Measurements from ENCODE around the gene FAM110D. TPM values are rescaled to one million over a fixed set of nuclear protein-coding genes. Genes with fewer than 3 reads are reported as not detected.

FAM110D gene
- polyA plus RNA-seq, 3 donors = 0.67 to 1.5 (median 1.1) TPM

GRCh38 chr1:26158271-26158907 lies 490 bp upstream of the FAM110D start:
- DNase-seq (ENCODE audit: extremely low read depth in 1 of 11, low read depth in 9 of 11, low spot score in 4 of 11) = no peak

DNA sequence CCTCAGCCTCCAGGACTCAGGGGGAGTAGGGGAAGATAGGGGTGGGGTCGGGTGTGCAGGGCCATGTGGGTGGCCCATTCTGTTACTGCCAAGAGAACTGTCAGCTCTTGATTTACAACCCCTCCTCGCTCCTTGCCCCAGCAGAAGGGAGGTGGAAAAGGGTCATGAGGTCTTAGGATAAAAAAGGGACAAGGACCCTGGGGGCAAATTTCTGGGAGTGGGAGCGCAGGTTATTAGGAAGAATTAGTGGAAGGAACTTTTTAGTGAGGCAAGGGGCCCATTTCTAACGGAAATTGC lies 812 bp downstream of the FAM110D start:
- no peak for DNase-seq (ENCODE audit: extremely low read depth in 1 of 11, low read depth in 9 of 11, low spot score in 4 of 11)

- DNase-seq (ENCODE audit: extremely low read depth in 1 of 11, low read depth in 9 of 11, low spot score in 4 of 11) = no peak
These were observed 1.9 kb downstream of the FAM110D start for GRCh38 chr1:26160527-26161414.

DNA sequence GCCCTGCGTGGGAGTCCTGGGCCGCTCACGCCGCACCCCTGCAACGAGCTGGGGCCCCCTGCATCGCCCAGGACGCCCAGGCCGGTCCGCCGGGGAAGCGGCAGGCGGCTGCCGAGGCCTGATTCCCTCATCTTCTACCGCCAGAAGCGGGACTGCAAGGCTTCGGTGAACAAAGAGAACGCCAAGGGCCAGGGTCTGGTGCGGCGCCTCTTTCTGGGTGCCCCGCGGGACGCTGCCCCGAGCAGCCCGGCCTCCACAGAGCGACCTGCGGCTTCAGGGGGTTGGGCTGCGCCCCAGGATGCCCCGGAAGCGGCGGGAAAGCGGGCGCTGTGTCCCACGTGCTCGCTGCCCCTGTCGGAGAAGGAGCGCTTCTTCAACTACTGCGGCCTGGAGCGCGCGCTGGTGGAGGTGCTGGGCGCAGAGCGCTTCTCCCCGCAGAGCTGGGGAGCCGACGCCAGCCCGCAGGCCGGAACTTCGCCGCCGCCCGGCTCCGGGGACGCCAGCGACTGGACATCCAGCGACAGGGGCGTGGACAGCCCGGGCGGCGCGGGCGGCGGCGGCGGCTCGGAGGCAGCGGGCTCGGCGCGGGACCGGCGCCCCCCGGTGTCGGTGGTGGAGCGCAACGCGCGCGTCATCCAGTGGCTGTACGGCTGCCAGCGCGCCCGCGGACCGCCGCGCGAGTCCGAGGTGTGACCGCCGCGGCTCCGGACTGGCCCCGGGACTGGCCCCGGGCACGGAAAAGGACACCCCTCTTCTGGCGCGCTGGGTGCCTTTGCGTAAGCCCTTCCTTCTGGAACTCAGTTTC lies 2.7 kb downstream of the FAM110D start:
- peak in 1 of 11 donors; percentile 58 for DNase-seq (ENCODE audit: extremely low read depth in 1 of 11, low read depth in 9 of 11, low spot score in 4 of 11)

DNA sequence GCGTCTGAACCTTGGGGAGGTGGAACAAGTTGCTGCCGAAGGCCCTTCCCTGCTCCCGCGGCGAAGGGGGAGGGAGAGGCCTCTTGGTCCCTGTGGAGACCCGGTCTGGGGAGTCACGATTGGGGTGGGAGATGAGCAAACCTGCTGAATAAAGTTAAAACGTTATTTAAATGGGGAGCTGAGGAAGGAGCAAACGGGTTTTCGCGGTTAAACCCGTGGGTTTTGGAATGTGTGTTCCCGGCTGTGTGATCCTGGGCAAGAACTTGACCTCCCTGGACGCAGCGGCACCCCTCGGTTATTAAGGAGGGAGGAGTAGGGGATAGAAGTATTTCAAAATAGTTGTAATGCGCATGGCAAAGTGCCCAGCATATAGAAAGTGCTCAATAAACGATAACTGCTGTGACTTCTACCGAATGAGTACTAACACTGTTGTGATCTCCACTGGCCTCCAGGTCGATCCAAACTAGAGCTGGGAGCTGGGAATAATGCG lies 3.4 kb downstream of the FAM110D start:
- no peak for DNase-seq (ENCODE audit: extremely low read depth in 1 of 11, low read depth in 9 of 11, low spot score in 4 of 11)

GRCh38 chr1:26163684-26164035 lies 4.8 kb downstream of the FAM110D start:
- DNase-seq (ENCODE audit: extremely low read depth in 1 of 11, low read depth in 9 of 11, low spot score in 4 of 11) = no peak

- DNase-seq (ENCODE audit: extremely low read depth in 1 of 11, low read depth in 9 of 11, low spot score in 4 of 11) = peak in 2 of 11 donors; percentile 47 to 71
These were observed 5.4 kb downstream of the FAM110D start for GRCh38 chr1:26164036-26164860.

DNA sequence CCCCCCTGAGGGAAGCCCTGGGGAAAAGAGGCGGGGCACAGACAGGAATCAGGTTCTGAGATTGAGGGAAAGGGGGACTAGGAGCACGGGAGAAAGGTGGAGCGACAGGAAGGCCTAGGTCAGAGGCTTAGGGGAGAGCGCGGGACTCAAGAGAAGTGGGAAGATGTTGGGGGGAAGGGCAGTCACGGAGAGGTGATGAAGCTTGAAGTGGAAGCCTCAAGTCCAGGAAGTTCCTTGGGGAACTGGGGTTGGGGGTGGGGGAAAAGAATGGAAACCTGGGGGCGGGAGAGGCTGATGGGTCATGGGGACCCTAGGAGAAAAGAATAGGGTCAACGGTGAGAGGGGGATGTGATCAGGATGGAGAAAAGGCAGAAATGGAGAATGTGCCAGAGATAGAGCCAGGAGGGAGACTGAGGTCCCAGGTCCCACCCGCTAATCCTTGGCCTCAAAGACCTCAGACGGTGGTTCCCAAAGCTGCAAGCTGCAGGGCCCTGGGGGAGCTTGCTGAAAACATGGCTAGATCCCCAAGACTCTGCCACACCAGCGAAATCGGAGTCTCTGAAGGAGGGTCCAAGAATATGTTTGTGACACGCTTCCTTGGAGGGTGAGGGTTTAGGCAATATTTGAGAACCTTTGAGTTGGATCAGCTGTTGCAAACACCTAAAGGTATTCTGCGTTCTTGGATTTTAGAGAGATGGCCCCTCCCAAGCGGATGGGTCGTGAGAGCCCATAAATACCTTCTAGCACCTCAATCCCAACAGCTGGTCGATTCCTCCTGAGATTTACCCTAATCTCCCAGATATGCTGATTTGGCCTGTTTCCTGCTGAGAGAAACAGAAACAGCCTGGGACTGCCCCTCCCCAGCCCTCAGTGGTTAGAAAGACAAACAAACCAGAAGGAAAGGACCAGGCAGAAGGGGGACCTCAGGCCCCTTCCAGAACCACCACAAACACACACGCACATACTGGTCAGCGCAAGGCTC lies 6.3 kb downstream of the FAM110D start:
- DNase-seq (ENCODE audit: extremely low read depth in 1 of 11, low read depth in 9 of 11, low spot score in 4 of 11) = no peak

DNA sequence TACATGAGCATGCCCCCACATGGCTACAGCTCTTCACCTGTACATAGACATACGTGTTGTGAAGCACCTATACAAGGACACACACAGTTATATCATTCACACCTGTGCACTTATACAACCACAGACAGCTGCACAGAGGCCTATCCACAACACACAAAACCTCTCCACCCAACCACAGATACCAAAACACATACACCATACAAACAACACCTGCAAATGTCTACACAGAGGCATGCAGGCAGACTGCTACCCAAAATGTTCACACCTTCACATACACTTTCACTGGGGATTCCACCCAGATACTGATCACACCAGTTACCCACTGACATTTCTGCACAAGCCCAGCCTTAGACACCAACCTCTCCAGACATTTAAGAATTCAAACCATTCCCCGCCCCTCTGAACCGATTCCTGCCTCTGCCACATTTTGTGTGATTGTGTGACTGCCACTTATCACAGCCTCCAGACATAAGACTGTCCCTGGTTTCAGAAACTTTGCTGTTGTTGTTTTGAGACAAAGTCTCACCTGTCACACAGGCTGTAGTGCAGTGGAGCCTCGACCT lies 7.9 kb downstream of the FAM110D start:
- no peak for DNase-seq (ENCODE audit: extremely low read depth in 1 of 11, low read depth in 9 of 11, low spot score in 4 of 11)

DNA sequence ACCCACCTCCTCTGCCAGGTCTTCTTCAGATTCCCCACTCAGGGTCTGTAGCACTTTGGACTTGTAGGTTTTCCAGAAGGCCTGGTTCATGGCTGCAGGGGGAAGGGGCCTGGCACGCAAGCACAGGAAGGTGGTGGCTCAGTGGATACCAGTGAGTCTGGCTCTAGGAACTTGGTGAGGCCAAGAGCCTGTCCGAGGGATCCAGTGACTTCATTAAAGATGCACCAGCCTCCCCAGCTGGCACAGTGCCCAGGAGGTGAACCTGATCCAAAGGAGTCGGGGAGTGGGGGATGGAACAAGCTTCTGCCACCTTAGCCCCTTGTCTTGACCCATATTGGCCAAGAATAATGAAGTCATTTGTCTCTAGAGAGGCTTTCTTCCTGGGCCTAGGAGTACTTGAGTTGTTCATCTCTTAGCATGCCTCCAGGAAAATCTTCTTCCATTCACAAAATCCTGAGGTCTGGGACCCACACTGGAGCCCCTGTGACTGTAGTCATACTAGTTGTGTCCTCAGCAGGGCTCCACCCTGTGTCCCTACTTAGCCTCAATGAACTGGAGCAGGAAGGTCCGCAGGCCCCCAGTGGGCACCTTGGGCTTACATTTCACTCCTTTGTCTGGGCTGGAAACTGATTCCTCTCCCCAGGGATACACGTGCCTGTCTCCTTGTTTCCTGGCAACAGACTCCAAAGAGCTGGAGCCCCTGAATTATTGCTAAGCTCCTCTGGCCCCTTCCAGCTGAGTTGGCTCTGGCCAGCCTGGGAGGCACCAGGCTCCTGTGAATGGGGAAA lies 9.7 kb downstream of the FAM110D start, which contains the start of gene C1orf232:
C1orf232 (minus strand) TSS at position 554 of the 788 bp plus-strand sequence; CDS start at position 90, 464 bp downstream.
- no peak for DNase-seq (ENCODE audit: extremely low read depth in 1 of 11, low read depth in 9 of 11, low spot score in 4 of 11)

- no peak for DNase-seq (ENCODE audit: extremely low read depth in 1 of 11, low read depth in 9 of 11, low spot score in 4 of 11)
These were observed 10.3 kb downstream of the FAM110D start for GRCh38 chr1:26169198-26169554.

DNA sequence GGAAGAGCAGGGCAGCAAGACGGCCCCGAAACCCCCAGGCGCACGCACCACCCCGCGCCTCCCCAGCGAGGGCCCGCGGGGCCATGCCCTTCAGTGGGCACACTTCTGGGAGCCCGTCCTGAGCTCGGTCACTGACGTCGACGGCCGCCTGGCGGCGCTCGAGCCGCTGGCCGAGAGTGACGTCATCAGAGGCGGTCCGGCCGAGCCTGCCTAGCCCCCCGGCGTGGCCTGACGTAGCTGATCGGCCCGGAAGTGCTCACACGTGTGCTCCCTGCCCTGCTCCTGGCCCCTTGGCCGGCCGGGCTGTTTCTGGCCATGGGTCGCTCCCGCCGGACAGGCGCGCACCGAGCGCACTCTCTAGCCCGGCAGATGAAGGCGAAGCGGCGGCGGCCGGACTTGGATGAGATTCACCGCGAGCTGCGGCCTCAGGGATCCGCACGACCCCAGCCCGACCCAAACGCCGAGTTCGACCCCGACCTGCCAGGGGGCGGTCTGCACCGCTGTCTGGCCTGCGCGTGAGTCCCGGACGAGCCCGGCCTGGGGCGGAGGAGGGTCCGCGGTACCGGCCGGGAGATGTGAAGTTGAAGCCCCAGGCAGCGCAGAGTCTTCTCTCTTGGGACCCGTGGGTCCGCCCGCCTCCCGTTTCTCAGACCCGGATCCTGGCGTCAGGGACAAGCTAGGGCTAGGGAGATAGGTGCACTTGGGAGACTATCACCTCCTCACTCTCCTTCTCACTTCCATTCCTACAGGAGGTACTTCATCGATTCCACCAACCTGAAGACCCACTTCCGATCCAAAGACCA lies 11.0 kb downstream of the FAM110D start, which contains the start of gene ZNF593:
ZNF593 (plus strand) TSS at position 240 of the 803 bp plus-strand sequence; CDS start at position 316, 76 bp downstream.
- peak in 10 of 11 donors; percentile 77 to 89 (median 86) for DNase-seq (ENCODE audit: extremely low read depth in 1 of 11, low read depth in 9 of 11, low spot score in 4 of 11)

GRCh38 chr1:26170472-26170821 lies 11.6 kb downstream of the FAM110D start:
- no peak for DNase-seq (ENCODE audit: extremely low read depth in 1 of 11, low read depth in 9 of 11, low spot score in 4 of 11)

GRCh38 chr1:26171084-26172072 lies 12.5 kb downstream of the FAM110D start, which contains the start of gene ZNF593OS:
TSS of gene ZNF593OS (minus strand) at chr1:26171832. CDS start at chr1:26171661, 171 bp downstream.
- no peak for DNase-seq (ENCODE audit: extremely low read depth in 1 of 11, low read depth in 9 of 11, low spot score in 4 of 11)

DNA sequence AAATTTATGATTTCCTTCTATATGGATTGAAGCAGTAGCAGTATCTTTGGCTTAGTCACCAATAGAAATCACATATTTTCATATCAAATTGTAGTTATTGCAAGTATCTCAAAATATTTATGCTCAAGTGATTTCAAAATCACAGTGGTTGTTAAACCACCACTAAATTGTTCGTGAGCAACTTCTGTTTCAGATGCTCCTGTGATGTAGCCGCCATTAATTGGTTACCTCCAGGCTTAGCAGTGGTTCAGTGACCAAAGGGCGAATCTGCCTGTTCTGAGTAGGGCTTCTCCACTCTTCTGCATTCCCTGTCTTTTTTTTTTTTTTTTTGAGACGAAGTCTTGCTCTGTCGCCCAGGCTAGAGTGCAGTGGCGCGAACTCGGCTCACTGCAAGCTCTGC lies 16.5 kb downstream of the FAM110D start:
- DNase-seq (ENCODE audit: extremely low read depth in 1 of 11, low read depth in 9 of 11, low spot score in 4 of 11) = no peak

All from renal cortex interstitium (tissue), 11 donors.